Measurements from ENCODE around the gene COA1. TPM values are rescaled to one million over a fixed set of nuclear protein-coding genes. Genes with fewer than 3 reads are reported as not detected.
"Not testable (repeated sequence)": the region's sequence is repeated elsewhere in the genome, so short reads cannot be mapped to it uniquely, and the experiment has no call there.

Gene COA1
- total RNA-seq, 4 donors from 2014 or later = 26.1 to 49.0 (median 30.9) TPM

DNA sequence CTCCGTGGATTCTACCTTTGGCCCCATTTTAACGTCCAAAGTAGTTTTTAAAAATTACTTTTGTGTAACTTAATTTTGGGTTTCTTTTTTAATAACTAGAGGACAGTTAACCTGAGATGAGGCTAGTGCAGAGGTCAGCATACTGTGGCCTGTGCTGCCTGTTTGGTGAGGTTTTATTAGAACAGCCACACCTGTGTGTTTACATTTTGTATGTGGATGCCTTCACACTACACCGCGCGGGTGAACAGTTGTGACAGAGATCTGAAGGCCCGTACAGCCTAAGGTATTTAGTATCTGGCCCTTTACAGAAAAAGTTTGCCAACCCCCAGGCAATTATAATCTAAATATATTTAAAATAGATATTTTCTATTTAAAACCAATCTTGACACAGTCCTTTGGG, 99.5 kb downstream of the COA1 start:
- no peak overlapping the region for H3K4me3 ChIP-seq
- no peaks in the 10 kb centered on the region for H3K9me3 ChIP-seq
- no peak overlapping the region for H3K27ac ChIP-seq (replicated peaks in 1 of 4)
- intact Hi-C loops (cut with DNase I) = loop anchor here (5.0 kb wide), 1 partner anchor 43 kb away; no protein-coding TSS in a partner anchor
- H3K27me3 ChIP-seq = no peaks in the 10 kb centered on the region
- 91% methylated on average over 6 of the region's 6 CpGs for WGBS
- DNase-seq (ENCODE audit: extremely low spot score) = no peak
- TF ChIP-seq POLR2A (IDR thresholded peaks at IDR 0.05; ENCODE audit: low read depth) (no peak), POLR2AphosphoS5 (IDR thresholded peaks at IDR 0.05) (no peak), EP300 (IDR thresholded peaks at IDR 0.05) (no peak)
- TF ChIP-seq, protein P1, sequence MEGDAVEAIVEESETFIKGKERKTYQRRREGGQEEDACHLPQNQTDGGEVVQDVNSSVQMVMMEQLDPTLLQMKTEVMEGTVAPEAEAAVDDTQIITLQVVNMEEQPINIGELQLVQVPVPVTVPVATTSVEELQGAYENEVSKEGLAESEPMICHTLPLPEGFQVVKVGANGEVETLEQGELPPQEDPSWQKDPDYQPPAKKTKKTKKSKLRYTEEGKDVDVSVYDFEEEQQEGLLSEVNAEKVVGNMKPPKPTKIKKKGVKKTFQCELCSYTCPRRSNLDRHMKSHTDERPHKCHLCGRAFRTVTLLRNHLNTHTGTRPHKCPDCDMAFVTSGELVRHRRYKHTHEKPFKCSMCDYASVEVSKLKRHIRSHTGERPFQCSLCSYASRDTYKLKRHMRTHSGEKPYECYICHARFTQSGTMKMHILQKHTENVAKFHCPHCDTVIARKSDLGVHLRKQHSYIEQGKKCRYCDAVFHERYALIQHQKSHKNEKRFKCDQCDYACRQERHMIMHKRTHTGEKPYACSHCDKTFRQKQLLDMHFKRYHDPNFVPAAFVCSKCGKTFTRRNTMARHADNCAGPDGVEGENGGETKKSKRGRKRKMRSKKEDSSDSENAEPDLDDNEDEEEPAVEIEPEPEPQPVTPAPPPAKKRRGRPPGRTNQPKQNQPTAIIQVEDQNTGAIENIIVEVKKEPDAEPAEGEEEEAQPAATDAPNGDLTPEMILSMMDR (IDR thresholded peaks at IDR 0.05) = no peak
- H3K36me3 ChIP-seq = peaks cover 3 to 58% (median 26%) of the 10 kb centered on the region in 4 donors
- peaks cover 0 to 7% (median 1%) of the 10 kb centered on the region in 4 donors for H3K4me1 ChIP-seq

DNA sequence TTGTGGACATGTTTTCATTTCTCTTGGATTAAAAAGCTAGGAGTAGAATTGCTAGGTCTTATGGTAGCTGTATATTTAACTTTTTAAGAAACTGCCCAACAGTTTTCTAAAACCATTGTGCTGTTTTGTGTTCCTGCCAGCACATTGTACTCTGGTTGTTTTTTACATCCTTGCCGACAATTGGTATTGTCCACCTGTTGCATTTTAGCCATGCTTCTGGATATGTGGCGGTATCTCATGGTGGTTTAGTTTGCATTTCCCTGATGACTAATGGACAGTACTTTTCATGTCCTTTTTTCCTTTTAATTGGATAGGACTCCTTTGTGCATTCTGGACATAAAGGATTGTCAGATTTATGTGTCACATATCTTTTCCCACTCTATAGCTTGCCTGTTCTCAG, 100.9 kb downstream of the COA1 start:
- 90% methylated on average over 2 of the region's 2 CpGs for WGBS
- H3K27me3 ChIP-seq = no peaks in the 10 kb centered on the region
- H3K4me3 ChIP-seq = no peak overlapping the region
- no peaks in the 10 kb centered on the region for H3K9me3 ChIP-seq
- no peak for TF ChIP-seq POLR2AphosphoS5 (IDR thresholded peaks at IDR 0.05)
- TF ChIP-seq POLR2A (IDR thresholded peaks at IDR 0.05; ENCODE audit: low read depth) = no peak
- TF ChIP-seq EP300 (IDR thresholded peaks at IDR 0.05) = no peak
- TF ChIP-seq, protein P1 (IDR thresholded peaks at IDR 0.05) = no peak
- H3K27ac ChIP-seq (replicated peaks in 1 of 4) = no peak overlapping the region
- H3K36me3 ChIP-seq = peaks cover 8 to 67% (median 31%) of the 10 kb centered on the region in 4 donors
- intact Hi-C loops (cut with DNase I) = no loop called here
- peaks cover 0 to 3% (median 0%) of the 10 kb centered on the region in 4 donors for H3K4me1 ChIP-seq
- no peak for DNase-seq (ENCODE audit: extremely low spot score)

DNA sequence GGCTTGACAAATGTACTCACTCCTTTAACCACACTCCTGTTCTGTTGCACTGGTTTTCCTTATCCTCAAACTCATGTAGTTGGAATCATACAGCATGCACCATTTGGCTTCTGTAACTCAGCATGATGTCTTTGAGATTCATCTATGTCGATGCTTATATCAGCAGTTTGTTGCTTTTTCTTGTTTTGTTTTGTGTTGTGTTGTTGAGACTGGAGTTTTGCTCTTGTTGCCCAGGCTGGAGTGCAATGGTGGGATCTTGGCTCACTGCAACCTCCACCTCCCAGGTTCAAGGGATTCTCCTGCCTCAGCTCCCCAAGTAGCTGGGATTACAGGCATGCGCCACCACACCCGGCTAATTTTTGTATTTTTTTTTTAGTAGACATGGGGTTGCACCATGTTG, 101.5 kb downstream of the COA1 start:
- H3K4me3 ChIP-seq; intact Hi-C loops (cut with DNase I); DNase-seq (ENCODE audit: extremely low spot score); H3K4me1 ChIP-seq; H3K9me3 ChIP-seq; H3K27me3 ChIP-seq; H3K27ac ChIP-seq (replicated peaks in 1 of 4): not testable (repeated sequence)
- H3K36me3 ChIP-seq = peaks cover 8 to 61% (median 26%) of the 10 kb centered on the region in 4 donors
- 95% methylated on average over 3 of the region's 3 CpGs for WGBS

DNA sequence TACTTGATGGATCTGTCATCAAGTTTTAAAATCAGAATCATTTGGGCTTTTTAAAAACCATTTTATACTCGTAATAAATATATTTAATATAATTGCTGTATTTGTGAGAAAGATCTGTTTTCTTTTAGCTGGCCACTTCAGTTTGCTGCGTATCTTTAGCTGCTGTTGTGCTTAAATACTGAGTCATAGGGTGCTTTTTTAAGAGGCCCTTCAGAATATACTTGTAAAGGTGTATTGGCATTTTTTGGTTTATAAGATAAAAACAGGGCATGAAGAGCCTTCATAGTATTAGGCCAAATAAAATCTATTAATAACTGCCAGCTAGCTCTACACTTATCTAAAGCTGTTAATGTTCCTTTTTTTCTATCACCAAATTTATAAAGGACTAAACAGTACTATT, 102.6 kb downstream of the COA1 start:
- H3K27ac ChIP-seq (replicated peaks in 1 of 4) = no peak overlapping the region

DNA sequence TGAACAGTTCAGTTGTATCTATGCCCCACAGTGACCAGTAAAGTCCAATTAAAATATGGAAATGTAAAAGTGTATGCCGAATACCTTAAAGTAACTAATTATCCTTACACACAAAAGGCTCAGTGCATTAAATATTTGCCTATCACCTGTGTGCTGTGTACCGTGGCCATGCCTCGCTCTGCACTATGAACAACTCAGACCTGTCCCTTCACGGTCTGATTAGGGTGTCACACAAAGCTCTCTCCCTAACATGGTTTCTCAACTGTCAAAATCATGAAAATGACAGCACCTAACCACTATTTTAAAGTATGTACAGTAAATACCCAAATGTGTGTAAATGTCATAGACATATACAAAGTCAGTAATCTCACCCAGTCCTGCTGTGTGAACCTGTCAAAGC, 103.3 kb downstream of the COA1 start:
- Histone ChIP-seq H3K9me3 (no peaks in the 10 kb centered on the region), H3K4me1 (peaks cover 0 to 3% (median 0%) of the 10 kb centered on the region in 4 donors), H3K27ac (replicated peaks in 1 of 4) (no peak overlapping the region), H3K4me3 (no peak overlapping the region), H3K27me3 (no peaks in the 10 kb centered on the region), H3K36me3 (peaks cover 6 to 51% (median 14%) of the 10 kb centered on the region in 4 donors)
- 95% methylated on average over 4 of the region's 4 CpGs for WGBS
- intact Hi-C loops (cut with DNase I) = no loop called here
- no peak for TF ChIP-seq EP300 (IDR thresholded peaks at IDR 0.05)
- no peak for TF ChIP-seq POLR2A (IDR thresholded peaks at IDR 0.05; ENCODE audit: low read depth)
- TF ChIP-seq POLR2AphosphoS5 (IDR thresholded peaks at IDR 0.05) = no peak
- TF ChIP-seq, protein P1 (IDR thresholded peaks at IDR 0.05) = no peak
- DNase-seq (ENCODE audit: extremely low spot score) = no peak

More for the DNA sequence above, 102.6 kb downstream of the COA1 start:
- H3K27me3 ChIP-seq = no peaks in the 10 kb centered on the region
- WGBS = 90% methylated on average over 2 of the region's 2 CpGs
- peaks cover 8 to 54% (median 19%) of the 10 kb centered on the region in 4 donors for H3K36me3 ChIP-seq
- intact Hi-C loops (cut with DNase I) = no loop called here
- no peak for DNase-seq (ENCODE audit: extremely low spot score)
- TF ChIP-seq POLR2A (IDR thresholded peaks at IDR 0.05; ENCODE audit: low read depth) (no peak), EP300 (IDR thresholded peaks at IDR 0.05) (no peak), POLR2AphosphoS5 (IDR thresholded peaks at IDR 0.05) (no peak)
- TF ChIP-seq, protein P1 (IDR thresholded peaks at IDR 0.05) = no peak
- H3K4me3 ChIP-seq = no peak overlapping the region
- no peaks in the 10 kb centered on the region for H3K9me3 ChIP-seq
- peaks cover 0 to 3% (median 0%) of the 10 kb centered on the region in 4 donors for H3K4me1 ChIP-seq

All from esophagus muscularis mucosa (tissue), 4 donors.